GM10266 (cell line): ENCODE data around the gene MAJIN.

Experiments used
- DNase-seq: peaks from one replicate; pipeline ENCODE4 v3.0.0; 2012; ENCODE audit errors: extremely low spot score
- TF ChIP-seq, protein P1 (sequence below): IDR thresholded peaks from 2 replicates; pipeline ENCODE4 v1.5.1; 2012; ENCODE audit warnings: mild to moderate bottlenecking, low read depth; ENCODE audit not compliant: control insufficient read depth, insufficient read depth; ENCODE audit errors: missing control alignments

The MAJIN gene

DNA sequence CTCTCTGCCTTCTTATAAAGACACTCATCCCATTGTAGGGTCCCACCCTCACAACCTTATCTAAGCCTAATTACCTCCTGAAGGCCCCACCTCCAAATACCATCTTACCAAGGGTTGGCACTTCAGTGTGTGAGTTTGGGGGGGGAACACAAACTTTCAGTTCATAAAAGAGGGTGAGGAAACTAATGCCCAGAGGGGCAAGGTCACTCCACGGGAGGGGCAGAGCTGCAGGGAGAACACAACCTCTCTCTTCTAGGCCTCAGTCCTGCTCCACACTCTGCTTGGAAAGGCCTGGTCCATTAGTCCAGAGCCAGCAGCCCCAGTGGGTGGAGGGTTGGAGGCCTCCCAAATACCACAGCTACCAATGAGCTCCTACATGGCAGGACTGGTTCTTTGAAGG lies 27.6 kb upstream of the MAJIN start:
- no peak for DNase-seq
- TF ChIP-seq, protein P1, sequence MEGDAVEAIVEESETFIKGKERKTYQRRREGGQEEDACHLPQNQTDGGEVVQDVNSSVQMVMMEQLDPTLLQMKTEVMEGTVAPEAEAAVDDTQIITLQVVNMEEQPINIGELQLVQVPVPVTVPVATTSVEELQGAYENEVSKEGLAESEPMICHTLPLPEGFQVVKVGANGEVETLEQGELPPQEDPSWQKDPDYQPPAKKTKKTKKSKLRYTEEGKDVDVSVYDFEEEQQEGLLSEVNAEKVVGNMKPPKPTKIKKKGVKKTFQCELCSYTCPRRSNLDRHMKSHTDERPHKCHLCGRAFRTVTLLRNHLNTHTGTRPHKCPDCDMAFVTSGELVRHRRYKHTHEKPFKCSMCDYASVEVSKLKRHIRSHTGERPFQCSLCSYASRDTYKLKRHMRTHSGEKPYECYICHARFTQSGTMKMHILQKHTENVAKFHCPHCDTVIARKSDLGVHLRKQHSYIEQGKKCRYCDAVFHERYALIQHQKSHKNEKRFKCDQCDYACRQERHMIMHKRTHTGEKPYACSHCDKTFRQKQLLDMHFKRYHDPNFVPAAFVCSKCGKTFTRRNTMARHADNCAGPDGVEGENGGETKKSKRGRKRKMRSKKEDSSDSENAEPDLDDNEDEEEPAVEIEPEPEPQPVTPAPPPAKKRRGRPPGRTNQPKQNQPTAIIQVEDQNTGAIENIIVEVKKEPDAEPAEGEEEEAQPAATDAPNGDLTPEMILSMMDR = no peak

DNA sequence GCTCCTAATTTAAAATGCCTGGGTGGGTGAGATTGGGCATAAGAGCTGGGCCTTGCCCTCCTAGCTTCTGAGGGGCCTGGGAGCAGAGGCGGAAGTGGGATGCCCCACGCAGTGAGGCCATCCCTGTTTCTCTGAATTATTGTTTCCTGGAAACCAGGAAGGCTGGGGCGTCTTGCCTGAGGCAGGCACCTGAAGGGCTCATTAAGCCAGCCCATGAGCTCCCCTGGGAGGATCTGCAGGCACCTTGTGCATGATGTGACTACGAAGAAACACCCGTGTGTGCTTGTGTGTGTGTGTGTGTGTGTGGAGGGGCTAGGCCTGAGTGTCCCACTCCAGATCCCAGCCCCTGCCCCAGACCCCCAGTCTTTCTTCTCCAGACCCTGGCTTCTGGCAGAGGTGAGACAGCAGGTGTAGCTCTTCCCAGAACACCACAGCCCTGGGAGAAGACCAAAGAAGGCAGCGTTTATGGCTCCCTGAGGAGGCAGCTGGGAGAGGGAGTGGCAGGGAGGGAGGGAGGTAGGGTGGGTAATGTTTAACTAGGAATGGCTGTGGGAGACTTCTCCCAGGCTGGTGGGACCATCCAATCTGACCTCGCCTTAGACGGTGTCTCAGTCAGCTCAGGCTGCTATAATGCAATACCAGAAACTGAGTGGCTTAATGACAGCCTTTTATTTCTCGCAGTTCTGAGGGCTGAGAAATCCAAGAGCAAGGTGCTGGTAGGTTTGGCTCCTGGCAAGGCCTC lies 27.0 kb upstream of the MAJIN start:
- TF ChIP-seq, protein P1 = no peak
- DNase-seq = no peak

DNA sequence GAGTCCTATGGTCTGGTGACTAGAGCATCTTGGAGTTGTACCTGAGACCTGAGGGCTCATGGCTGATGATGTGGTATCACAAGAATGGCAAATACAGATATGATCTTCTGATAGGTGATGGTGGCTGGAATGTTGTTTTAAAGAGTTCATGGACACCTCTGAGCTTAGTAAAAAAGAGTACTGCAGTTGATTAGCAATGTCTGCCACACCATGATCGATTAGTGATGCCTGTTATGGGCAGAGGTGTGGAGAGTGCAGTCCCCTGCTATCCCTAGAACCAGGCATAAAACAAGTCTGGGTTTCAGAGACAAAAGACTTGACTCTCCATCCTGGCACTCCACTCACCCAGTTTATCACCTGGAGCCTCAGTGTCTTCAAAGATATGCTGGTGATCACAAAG lies 26.2 kb upstream of the MAJIN start:
- no peak for DNase-seq
- TF ChIP-seq, protein P1 = no peak

DNA sequence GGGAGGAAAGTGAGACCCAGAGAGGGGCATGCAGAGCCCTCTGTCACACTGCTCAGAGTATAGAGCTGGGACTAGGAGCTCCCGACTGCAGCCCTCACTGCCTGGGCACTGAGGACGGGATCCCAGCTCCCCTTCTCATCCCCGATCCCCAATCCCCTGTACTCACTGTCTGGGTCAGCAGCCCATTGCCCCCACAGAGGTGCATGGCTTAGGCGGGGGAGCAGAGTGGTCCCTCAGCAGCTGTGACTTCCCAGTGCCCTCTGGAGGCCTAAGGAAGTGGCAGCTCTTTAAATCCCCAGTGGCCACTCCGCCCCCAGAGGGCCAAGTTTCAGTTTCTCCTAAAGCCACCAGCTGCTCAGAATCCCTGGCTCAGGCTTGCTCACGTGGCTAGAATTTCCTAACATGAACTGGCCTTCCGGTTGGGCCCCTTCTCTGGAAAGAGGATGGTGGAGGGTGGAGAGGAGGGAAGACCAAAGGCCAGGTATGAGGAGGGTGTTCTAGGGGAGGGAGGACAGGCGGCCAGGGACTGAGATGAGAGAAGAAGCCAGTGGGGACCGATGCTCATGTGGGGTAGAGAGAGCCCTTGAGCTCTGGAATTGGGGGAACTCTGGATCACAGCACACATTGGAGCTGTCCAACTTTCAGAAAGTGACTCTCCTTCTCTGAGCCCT lies 24.9 kb upstream of the MAJIN start, which contains the start of gene BATF2:
Gene BATF2 (minus strand): TSS at position 262 of the 671 bp plus-strand sequence. CDS start 57 bp downstream, at position 205.
- peak; percentile 57 for DNase-seq
- TF ChIP-seq, protein P1 = peak; percentile 33

DNA sequence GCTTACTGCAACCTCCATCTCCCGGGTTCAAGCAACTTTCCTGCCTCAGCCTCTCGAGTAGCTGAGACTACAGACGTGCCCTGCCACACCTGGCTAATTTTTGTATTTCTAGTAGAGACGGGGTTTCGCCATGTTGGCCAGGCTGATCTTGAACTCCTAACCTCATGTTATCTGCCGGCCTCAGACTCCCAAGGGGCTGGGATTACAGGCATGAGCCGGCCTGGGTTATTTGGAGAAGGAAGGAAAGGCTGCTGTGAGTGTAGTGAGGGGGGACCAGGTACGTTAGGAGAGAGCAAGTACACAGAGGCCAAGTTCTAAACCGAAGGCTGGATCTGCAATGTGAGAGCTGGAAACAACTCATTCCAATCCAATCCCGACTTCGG lies 24.4 kb upstream of the MAJIN start:
- TF ChIP-seq, protein P1 = no peak

DNA sequence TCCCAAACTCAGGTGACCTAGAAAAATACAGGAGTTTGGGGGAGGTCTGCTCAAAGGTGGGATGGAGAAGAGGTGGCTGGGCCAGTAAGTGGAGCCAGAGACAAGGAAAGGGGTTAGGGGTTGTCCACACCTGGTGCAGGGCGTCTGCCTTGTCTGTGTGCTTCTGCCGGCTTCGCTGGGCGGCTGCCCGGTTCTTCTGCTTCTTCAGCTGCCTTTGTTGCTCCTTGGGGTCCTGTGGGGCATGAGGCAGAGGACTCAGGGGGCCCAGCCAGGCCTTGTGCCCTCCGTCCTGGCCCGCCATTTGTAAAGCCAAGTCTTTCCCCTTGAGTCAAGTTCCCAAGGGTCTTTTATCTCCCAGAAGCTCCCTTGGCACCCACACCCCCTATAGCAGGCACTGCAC lies 22.4 kb upstream of the MAJIN start:
- TF ChIP-seq, protein P1 = no peak
- DNase-seq = no peak

More for the DNA sequence above, 24.4 kb upstream of the MAJIN start:
- DNase-seq = no peak
